ENCODE measurements around the gene SORCS2. TPM values are rescaled to one million over a fixed set of nuclear protein-coding genes. Genes with fewer than 3 reads are reported as not detected.

The SORCS2 gene
- total and polyA plus RNA-seq, 2 of the 8 experiments (the other 6 are each of a cell fraction or from before 2014, with no cell fraction given) = 0.36 to 1.8 TPM

DNA sequence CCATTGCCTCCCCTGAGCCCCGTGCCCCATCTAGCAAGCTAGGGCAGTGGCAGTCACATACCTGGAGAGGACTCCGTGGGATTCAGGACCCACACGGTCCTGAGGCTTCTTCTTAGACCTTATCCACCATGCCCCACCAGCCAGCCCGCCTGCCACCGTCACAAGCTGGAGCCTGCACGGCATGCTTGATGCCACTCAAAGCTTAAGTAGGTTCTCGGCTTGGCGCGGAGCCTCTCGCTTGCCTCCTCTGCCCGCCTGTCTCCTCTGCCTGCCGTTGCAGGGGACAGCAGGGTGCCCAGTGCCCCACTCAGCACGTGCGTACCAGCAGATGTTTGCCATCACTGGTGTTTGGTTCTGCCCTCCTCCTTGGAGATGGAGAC is 228.3 kb downstream of the SORCS2 start:
- Histone ChIP-seq H3K27me3 (replicated peaks in 1 of 4; ENCODE audit: control insufficient read depth in 3 of 4, extremely low read depth in 1 of 4, insufficient read depth in 3 of 4, low read length in 3 of 4) (peaks cover 9 to 26% (median 21%) of the 10 kb centered on the region in 4 experiments), H3K9ac (replicated peaks in 1 of 4; ENCODE audit: extremely low read depth in 1 of 4, low read depth in 3 of 4, low read length in 3 of 4) (no peak overlapping the region; a peak in 1 of 7 replicates), H3K4ac (replicated peaks; ENCODE audit: insufficient read length, low read depth, low read length) (no peak overlapping the region), H4K91ac (replicated peaks; ENCODE audit: insufficient read length, low read length) (no peak overlapping the region), H3K56ac (replicated peaks; ENCODE audit: insufficient read length, low read depth, low read length) (no peak overlapping the region), H2BK20ac (ENCODE audit: low read length) (no peak overlapping the region), H2BK120ac (replicated peaks; ENCODE audit: low read depth, low read length) (no peak overlapping the region), H3K36me3 (ENCODE audit: control insufficient read depth in 2 of 4, insufficient read depth in 4 of 4, low read length in 3 of 4) (no peaks in the 10 kb centered on the region; a peak in 1 of 8 replicates), H4K8ac (ENCODE audit: extremely low read depth, insufficient read depth, low read length) (no peak overlapping the region), H3K4me2 (ENCODE audit: insufficient read depth in 1 of 2, low read depth in 2 of 2, low read length in 2 of 2) (no peak overlapping the region), H4K20me1 (replicated peaks in 1 of 2; ENCODE audit: control insufficient read depth in 1 of 2, insufficient read depth in 2 of 2, low read length in 2 of 2) (peaks cover 0 to 8% of the 10 kb centered on the region in 2 experiments), H3K14ac (ENCODE audit: insufficient read length) (no peak overlapping the region), H3K4me1 (replicated peaks in 1 of 4; ENCODE audit: control insufficient read depth in 3 of 4, insufficient read depth in 4 of 4, low read length in 3 of 4) (peaks cover 0 to 2% (median under 1%) of the 10 kb centered on the region in 4 experiments; a peak in 4 of 7 replicates), H2BK5ac (ENCODE audit: low read depth, low read length) (no peak overlapping the region), H4K5ac (ENCODE audit: insufficient read length, low read depth, low read length) (no peak overlapping the region), H2BK15ac (ENCODE audit: low read length) (no peak overlapping the region), H3K27ac (ENCODE audit: low read depth, low read length) (no peak overlapping the region), H3K79me1 (ENCODE audit: low read depth, low read length) (no peaks in the 10 kb centered on the region), H3K23me2 (ENCODE audit: low read depth, low read length) (peaks cover 5% of the 10 kb centered on the region; the same call in 1 of the 2 replicates), H3K9me3 (ENCODE audit: insufficient read depth in 2 of 2, low read depth in 1 of 2, low read length in 1 of 2) (peaks cover 7 to 8% of the 10 kb centered on the region in 2 experiments; a peak in 1 of 4 replicates), H3K79me2 (ENCODE audit: control insufficient read depth in 1 of 2, insufficient read depth in 2 of 2, low read length in 2 of 2) (no peaks in the 10 kb centered on the region), H3K4me3 (ENCODE audit: extremely low read depth in 1 of 4, insufficient read depth in 2 of 4, low read depth in 3 of 4, low read length in 4 of 4) (no peak overlapping the region), H3K23ac (ENCODE audit: insufficient read length) (no peak overlapping the region), H2AFZ (ENCODE audit: low read length) (no peak overlapping the region), H3K18ac (ENCODE audit: extremely low read depth, low read length) (no peak overlapping the region), H2AK5ac (ENCODE audit: low read depth, low read length) (no peak overlapping the region), H2BK12ac (ENCODE audit: low read depth, low read length) (no peak overlapping the region)
- CTCF ChIA-PET (ENCODE audit: partially characterized antibody) = no interaction called here
- DNase-seq (ENCODE audit: low read depth in 1 of 2, low spot score in 2 of 2) = peak in 1 of 2 experiments; percentile 26
- no peak for FAIRE-seq
- WGBS, 2 experiments (ENCODE audit: extremely low coverage in 1 of 2, insufficient coverage in 1 of 2, insufficient read length in 1 of 2, insufficient replicate concordance in 2 of 2, low coverage in 1 of 2, low lambda C conversion rate in 2 of 2, missing lambda C conversion rate in 1 of 2) = 87% methylated on average over 14 of the region's 14 CpGs; no CpG with 5 or more reads in 1 of the 2 experiments
- POLR2A ChIA-PET (ENCODE audit: partially characterized antibody) = no interaction called here
- TF ChIP-seq YY1 (IDR thresholded peaks at IDR 0.05; ENCODE audit: low read depth, low read length) = no peak
- no peak for TF ChIP-seq POU5F1 (IDR thresholded peaks at IDR 0.05; ENCODE audit: low read depth, low read length)
- no peak for TF ChIP-seq PHF8 (conservative IDR thresholded peaks at IDR 0.05; ENCODE audit: low read depth, low read length)
- no peak for TF ChIP-seq SP2 (IDR thresholded peaks at IDR 0.05; ENCODE audit: low read length)
- TF ChIP-seq GTF2F1 (IDR thresholded peaks at IDR 0.05; ENCODE audit: borderline replicate concordance, low read depth, low read length) = no peak
- no peak for TF ChIP-seq CBX5 (IDR thresholded peaks at IDR 0.05; ENCODE audit: low read depth, low read length)
- TF ChIP-seq RBBP5 (IDR thresholded peaks at IDR 0.05; ENCODE audit: borderline replicate concordance, low read depth, low read length) = no peak
- no peak for TF ChIP-seq KDM4A (IDR thresholded peaks at IDR 0.05; ENCODE audit: low read depth, low read length, severe bottlenecking)
- no peak for TF ChIP-seq E2F6 (IDR thresholded peaks at IDR 0.05)
- TF ChIP-seq CEBPB (IDR thresholded peaks at IDR 0.05; ENCODE audit: low read depth, low read length) = no peak
- TF ChIP-seq CHD2 (IDR thresholded peaks at IDR 0.05; ENCODE audit: low read length) = no peak
- TF ChIP-seq, protein P1, sequence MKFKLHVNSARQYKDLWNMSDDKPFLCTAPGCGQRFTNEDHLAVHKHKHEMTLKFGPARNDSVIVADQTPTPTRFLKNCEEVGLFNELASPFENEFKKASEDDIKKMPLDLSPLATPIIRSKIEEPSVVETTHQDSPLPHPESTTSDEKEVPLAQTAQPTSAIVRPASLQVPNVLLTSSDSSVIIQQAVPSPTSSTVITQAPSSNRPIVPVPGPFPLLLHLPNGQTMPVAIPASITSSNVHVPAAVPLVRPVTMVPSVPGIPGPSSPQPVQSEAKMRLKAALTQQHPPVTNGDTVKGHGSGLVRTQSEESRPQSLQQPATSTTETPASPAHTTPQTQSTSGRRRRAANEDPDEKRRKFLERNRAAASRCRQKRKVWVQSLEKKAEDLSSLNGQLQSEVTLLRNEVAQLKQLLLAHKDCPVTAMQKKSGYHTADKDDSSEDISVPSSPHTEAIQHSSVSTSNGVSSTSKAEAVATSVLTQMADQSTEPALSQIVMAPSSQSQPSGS (IDR thresholded peaks at IDR 0.05; ENCODE audit: low read length) = no peak
